GM18909 (cell line): Measurements from ENCODE around the gene TMEM120B.
"Not testable (repeated sequence)": the region's sequence is repeated elsewhere in the genome, so short reads cannot be mapped to it uniquely, and the experiment has no call there.

Source experiments
- ATAC-seq: cut with Tn5 transposase; IDR thresholded peaks from one replicate; pipeline ENCODE4 v1.9.1; 2021; ENCODE audit warnings: mild to moderate bottlenecking; ENCODE audit not compliant: unreplicated experiment, poor library complexity

The TMEM120B gene

DNA sequence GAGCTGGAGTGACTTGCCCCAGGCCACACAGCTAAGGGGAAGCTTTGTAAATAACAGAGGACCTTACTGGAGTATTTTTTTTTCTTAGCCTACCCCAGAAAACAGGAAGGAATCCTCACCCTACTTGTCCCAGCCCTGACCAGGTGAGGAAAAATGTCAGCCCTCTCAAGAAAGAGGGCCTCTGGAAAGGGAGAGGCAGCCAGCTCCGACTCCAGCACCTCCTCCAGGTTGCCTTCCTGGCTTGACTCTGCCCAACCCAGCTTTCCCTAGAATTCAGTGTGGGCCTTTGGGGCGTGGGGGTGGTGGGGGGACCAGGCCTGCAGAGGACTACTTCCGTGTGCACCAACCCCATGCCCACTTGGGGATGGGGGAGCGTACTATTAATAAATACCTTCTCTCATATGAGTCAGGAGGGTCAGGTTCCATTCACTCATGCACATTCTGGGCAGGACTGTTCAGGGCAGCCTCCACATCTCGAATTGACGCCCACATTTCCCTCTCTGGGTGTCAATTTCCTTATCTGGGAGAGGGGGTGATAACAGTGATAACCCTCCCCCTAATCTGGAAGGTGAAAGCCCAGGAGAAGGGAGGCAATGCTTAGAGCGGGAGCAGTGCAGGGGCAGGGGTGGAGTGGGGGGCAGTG lies 75.7 kb downstream of the TMEM120B start:
- ATAC-seq = no peak

GRCh38 chr12:121789233-121789781 lies 76.8 kb downstream of the TMEM120B start:
- ATAC-seq = peak; percentile 11

GRCh38 chr12:121789800-121790728 lies 77.5 kb downstream of the TMEM120B start:
- ATAC-seq = peak; percentile 44

- ATAC-seq = not testable (repeated sequence)
Measured at GRCh38 chr12:121790785-121791184, 78.2 kb downstream of the TMEM120B start.

GRCh38 chr12:121791671-121792551 lies 79.4 kb downstream of the TMEM120B start:
- ATAC-seq = no peak

DNA sequence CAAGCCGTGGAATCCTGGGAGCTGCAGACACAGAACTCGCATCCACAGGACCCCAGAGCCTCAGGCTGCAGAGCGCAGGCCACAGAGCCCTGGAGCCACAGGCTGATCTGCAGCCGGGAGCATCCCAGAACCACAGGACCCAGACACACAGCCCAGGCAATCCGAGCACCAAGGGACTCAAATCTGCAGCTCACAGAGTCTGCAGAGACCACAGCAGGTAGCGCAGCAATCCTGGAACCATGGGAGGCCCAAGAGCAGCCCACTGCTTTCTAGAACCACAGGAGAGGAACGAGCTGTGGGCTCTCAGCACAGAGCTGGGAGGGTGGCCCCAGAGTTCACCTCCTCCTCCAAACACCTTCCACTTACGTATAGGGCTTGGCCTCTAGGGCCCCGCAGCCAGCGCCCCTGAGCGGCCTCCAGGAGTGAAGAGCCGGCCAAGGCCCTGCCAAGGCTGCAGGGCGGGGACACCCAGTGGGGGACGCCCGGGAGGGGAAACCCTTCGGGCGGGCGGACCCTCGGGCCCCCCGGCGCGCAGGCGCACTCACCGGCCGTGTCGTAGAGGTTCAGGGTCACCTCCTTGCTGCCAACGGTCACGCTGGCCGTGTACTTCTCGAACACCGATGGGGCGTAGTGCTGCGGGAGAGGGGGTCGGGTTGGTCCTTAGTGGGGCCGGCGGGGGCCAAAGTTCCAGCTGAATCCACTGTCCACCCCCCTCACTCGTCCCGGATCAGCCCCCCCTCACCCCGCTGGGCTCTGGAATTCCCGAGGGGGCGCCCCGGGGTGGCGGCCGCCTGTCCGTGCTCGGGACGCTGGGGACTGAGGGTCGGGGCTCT lies 80.3 kb downstream of the TMEM120B start:
- ATAC-seq = no peak

GRCh38 chr12:121793440-121793837 lies 80.9 kb downstream of the TMEM120B start, which contains the start of gene RHOF:
RHOF (minus strand) TSS chr12:121793688; CDS start chr12:121793633, 55 bp downstream.
- ATAC-seq = peak; percentile 14

- ATAC-seq = peak; percentile 53
Measured at GRCh38 chr12:121793838-121794533, 81.4 kb downstream of the TMEM120B start.

DNA sequence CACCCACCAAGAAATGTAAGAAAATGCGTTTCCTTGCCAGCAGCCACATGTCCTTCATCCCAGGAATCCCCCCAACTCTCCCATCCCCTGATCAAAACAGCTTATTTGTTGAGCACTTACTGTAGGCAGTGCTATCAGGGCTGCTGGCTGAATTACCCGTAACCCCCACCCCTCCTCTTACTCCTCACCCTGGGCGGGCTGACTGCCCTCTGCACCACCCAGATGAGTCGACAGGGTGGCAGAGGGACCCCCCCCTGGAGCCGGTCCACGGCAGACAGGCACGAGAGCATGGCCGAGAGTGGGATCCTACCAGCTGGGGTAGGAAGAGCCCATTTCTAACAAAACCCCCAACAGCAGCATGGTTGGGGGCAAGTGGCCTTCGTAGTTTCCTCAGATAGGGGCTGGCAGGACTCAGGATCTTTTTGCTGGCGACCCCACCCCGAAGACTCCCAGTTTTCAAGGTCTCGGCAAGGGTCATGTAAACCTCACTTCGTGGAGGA lies 82.0 kb downstream of the TMEM120B start:
- ATAC-seq = no peak

DNA sequence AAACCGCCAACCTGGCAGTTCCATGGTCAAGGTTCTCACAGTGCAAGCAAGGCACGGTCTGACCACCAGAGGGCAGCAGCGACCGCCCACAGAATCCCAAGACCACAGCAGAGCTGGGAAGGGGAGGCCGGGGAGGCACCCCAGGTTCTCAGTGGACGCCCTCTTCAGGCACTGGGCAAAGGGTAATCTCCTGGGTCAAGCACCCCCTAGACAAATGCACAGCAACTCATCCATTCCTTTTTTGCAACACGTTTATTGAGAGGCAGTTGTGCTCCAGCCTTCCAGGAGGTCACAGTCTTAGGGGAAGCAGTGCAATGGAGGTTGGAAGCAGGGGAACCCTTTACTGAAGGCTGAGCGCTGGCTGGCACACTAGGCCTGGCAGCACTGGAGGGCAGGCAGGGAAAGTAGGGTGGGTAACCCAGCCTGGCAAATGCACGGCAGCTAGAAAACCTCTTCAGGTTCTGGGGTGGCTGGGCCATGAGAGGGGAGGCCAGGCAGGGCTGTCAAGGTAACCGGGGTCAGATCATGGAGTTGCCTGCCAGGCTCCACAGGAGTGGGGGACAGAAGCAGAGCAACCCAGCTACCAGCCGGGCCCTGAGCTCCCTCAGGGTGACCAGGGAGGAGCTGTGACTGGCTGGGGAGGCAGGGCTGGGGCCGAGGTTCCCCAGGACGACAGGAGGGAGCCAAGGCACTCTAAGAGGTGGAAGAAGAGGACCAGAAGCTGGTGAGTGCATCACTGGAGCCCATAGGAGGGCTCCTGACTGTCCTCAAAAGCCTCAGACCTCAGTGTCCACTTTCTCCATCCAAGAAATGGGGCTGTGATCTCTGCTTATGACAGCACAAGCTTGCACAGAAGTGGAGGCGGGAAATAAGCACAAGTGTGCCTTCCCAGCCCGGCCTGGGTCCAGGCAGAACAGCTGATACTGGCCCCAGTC lies 82.7 kb downstream of the TMEM120B start:
- ATAC-seq = no peak

DNA sequence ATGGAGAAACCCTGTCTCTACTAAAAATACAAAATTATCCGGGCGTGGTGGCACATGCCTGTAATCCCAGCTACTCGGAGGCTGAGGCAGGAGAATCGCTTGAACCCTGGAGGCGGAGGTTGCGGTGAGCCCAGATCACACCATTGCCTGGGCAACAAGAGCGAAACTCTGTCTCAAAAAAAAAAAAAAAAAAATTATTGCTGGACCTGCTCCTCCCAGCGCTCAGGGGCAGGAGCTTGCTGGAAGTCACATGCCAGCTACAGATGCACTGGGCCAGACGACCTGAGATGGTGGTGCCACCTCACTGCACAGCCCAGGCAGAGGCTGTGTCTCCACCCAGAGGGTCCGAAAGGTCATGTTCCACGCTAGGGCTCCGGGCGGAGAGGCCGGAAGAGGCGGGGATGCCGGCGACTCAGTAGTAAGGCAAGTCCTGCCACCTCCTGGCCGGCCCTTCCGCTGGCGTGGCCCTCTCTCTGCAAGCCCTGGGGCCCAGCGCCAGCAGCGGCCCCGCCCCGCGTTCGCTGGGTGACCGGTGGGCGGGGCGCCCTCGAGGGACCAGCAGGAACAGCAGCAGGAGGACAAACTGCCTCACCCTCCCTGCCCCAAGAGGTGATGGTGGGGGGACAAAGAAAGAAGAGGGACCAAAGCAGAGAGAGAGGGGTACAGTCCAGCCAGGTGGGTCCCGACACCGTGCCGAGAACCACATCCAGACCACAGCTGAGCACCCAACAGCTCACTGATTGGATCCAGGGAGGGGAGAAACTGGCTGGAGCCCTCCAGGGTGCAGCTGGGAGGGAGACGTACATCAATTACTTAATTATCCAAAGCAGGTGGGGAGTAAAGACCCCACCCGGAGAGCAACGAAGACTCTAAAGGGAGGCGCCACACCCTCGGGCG lies 84.6 kb downstream of the TMEM120B start:
- ATAC-seq = no peak

DNA sequence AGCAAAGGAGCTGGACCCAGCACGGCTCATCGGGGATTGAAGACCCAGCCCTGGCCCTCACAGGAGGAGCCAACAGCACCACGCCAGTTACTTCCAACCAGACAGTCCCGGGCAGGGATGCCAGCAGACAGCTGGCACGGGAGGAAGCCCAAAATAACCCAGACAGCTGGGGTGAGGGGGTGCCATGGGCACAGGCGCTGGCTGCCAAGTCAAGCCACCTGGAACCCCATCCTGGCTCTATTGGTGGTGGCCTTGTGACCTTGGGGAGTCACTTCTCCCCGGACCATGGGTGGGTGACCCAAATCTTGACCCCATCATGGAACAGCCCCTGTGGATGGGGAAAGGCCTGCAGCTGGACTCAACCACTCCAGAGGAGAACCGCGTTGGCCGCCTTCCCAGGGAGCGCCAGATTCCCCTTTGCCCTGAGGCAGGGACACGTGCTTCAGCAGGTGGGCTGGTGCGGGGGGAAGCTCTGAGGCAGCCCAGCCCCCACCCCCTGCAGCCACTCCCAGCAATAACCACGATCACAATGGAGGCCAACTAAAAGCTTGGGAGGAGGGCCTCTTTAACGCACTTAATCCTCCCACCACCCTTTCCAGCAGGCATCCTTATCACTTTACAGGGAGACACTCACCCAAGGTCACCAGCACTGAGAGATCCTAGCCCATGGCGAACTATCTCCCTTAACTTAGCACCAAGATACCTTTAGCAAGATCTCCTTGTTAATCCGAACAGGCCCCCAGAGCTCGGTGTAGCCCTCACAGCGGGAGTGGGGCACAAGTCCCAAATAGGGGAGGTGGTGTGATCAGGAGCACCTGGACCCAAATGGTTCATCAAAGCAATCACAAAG lies 85.6 kb downstream of the TMEM120B start:
- ATAC-seq = no peak

- no peak for ATAC-seq
Measured at GRCh38 chr12:121798787-121799155, 86.2 kb downstream of the TMEM120B start.

GRCh38 chr12:121799156-121799841 lies 86.7 kb downstream of the TMEM120B start:
- ATAC-seq = no peak
